Loucy (cell line): ENCODE data around the gene ATP5MC2.

Experiments
- H2AFZ ChIP-seq: fragments of 200-600 bp; sonication (generic); 2 replicates; pipeline ENCODE4 v1.6.0; 2016; ENCODE audit warnings: antibody characterized with exemption, mild to moderate bottlenecking, low read length, moderate library complexity
- H3F3A ChIP-seq: fragments of 200-600 bp; 2 replicates; pipeline ENCODE4 v1.6.0; 2016; ENCODE audit warnings: antibody characterized with exemption, low read depth, mild to moderate bottlenecking
- H3K27me3 ChIP-seq: fragments of 200-600 bp; sonication (generic); 2 replicates; pipeline ENCODE4 v1.6.1; 2014; ENCODE audit warnings: low read length, mild to moderate bottlenecking; ENCODE audit not compliant: insufficient read depth, poor library complexity, severe bottlenecking
- H3K36me3 ChIP-seq: fragments of 200-600 bp; sonication (generic); 2 replicates; pipeline ENCODE4 v1.6.1; 2016; ENCODE audit warnings: low read length; ENCODE audit not compliant: insufficient read depth
- H3K4me1 ChIP-seq: fragments of 200-600 bp; sonication (generic); 2 replicates; pipeline ENCODE4 v1.5.1; 2014; ENCODE audit warnings: low read length, mild to moderate bottlenecking; ENCODE audit not compliant: insufficient read depth, poor library complexity, severe bottlenecking
- H3K4me2 ChIP-seq: fragments of 200-600 bp; sonication (generic); 2 replicates; pipeline ENCODE4 v1.6.0; 2014; ENCODE audit warnings: antibody characterized with exemption, low read length, low read depth, mild to moderate bottlenecking; ENCODE audit not compliant: poor library complexity, severe bottlenecking
- H3K4me3 ChIP-seq: fragments of 200-600 bp; sonication (generic); 2 replicates; pipeline ENCODE4 v1.5.1; 2014; ENCODE audit warnings: low read length, mild to moderate bottlenecking, mixed read lengths; ENCODE audit not compliant: poor library complexity, severe bottlenecking
- H3K79me2 ChIP-seq: fragments of 200-600 bp; sonication (generic); 2 replicates; pipeline ENCODE4 v1.6.1; 2014; ENCODE audit warnings: low read length; ENCODE audit not compliant: insufficient read depth
- H3K9ac ChIP-seq: fragments of 200-600 bp; sonication (generic); 2 replicates; pipeline ENCODE4 v1.6.0; 2014; ENCODE audit warnings: mild to moderate bottlenecking, low read depth, low read length, moderate library complexity; ENCODE audit not compliant: poor library complexity, severe bottlenecking
- H3K9me2 ChIP-seq: fragments of 200-600 bp; sonication (generic); replicated peaks from 2 replicates; pipeline ENCODE4 v1.6.1; 2016; ENCODE audit warnings: low read depth, low read length, mixed read lengths
- H3K9me3 ChIP-seq: fragments of 200-600 bp; sonication (generic); 2 replicates; pipeline ENCODE4 v1.6.1; 2014; ENCODE audit warnings: mild to moderate bottlenecking, antibody characterized with exemption, low read length, low read depth; ENCODE audit not compliant: insufficient read depth
- H4K20me1 ChIP-seq: fragments of 200-600 bp; sonication (generic); 2 replicates; pipeline ENCODE4 v1.6.0; 2014; ENCODE audit warnings: antibody characterized with exemption, low read length, mild to moderate bottlenecking; ENCODE audit not compliant: insufficient read depth, poor library complexity, severe bottlenecking
- EZH2phosphoT487 ChIP-seq: fragments of 200-600 bp; IDR thresholded peaks from 2 replicates; pipeline ENCODE4 v1.6.1; 2018; ENCODE audit warnings: antibody characterized with exemption, mild to moderate bottlenecking, moderate library complexity, borderline replicate concordance
- TF ChIP-seq, protein P1 (sequence below): fragments of 200-600 bp; sonication (generic); conservative IDR thresholded peaks from 2 replicates; pipeline ENCODE4 v1.5.1; 2014; ENCODE audit warnings: mild to moderate bottlenecking, antibody characterized with exemption, low read length

The ATP5MC2 gene

DNA sequence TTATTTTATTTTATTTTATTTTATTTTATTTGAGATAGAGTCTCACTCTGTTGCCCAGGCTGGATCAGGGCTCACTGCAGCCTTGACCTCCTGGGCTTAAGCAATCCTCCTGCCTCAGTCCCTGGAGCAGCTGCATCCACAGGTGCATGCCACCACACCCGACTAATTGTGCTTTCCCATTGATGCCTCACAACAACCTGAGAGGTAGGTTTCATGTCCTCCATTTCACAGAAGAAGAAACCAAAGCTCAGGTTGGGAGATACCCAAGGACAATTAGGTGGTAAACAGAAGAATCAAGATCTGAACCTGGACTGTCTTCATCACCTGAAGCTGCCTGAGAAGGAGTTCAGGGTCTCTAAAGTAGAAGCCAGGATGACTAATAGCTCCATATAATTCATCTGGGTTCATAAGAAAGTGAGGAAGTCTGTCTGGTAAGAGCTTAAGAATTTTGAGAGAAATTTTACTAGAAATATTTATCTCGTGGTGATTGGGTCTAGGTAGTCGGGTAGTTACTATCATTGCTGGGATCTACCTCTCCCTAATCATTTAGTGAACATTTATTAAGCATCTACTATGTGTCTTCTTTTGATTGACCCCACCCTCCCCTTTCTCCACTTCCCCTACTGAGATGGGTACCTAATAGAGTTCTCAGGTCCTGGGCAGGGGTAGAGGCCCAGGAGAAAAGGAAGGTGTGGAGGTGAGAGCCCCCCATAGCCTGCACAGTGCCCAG lies 23.2 kb upstream of the ATP5MC2 start:
- Histone ChIP-seq H3K9me2 (no peaks in the 10 kb centered on the region), H2AFZ (no peak overlapping the region), H3K36me3 (no peaks in the 10 kb centered on the region), H3K4me1 (peaks cover 18% of the 10 kb centered on the region), H3F3A (no peaks in the 10 kb centered on the region), H3K27me3 (no peaks in the 10 kb centered on the region), H3K4me3 (no peak overlapping the region), H3K79me2 (no peaks in the 10 kb centered on the region), H3K9me3 (no peaks in the 10 kb centered on the region), H3K4me2 (no peak overlapping the region), H3K9ac (no peak overlapping the region), H4K20me1 (no peaks in the 10 kb centered on the region)
- TF ChIP-seq, protein P1, sequence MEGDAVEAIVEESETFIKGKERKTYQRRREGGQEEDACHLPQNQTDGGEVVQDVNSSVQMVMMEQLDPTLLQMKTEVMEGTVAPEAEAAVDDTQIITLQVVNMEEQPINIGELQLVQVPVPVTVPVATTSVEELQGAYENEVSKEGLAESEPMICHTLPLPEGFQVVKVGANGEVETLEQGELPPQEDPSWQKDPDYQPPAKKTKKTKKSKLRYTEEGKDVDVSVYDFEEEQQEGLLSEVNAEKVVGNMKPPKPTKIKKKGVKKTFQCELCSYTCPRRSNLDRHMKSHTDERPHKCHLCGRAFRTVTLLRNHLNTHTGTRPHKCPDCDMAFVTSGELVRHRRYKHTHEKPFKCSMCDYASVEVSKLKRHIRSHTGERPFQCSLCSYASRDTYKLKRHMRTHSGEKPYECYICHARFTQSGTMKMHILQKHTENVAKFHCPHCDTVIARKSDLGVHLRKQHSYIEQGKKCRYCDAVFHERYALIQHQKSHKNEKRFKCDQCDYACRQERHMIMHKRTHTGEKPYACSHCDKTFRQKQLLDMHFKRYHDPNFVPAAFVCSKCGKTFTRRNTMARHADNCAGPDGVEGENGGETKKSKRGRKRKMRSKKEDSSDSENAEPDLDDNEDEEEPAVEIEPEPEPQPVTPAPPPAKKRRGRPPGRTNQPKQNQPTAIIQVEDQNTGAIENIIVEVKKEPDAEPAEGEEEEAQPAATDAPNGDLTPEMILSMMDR, result no peak

GRCh38 chr12:53696655-53697331 lies 20.9 kb upstream of the ATP5MC2 start:
- Histone ChIP-seq H3F3A (no peaks in the 10 kb centered on the region), H3K4me2 (no peak overlapping the region), H3K9ac (no peak overlapping the region), H3K36me3 (no peaks in the 10 kb centered on the region), H4K20me1 (no peaks in the 10 kb centered on the region), H3K9me3 (no peaks in the 10 kb centered on the region), H3K9me2 (no peaks in the 10 kb centered on the region), H2AFZ (no peak overlapping the region), H3K4me1 (peaks cover 13% of the 10 kb centered on the region), H3K79me2 (no peaks in the 10 kb centered on the region), H3K4me3 (no peak overlapping the region), H3K27me3 (no peaks in the 10 kb centered on the region)
- no peak for TF ChIP-seq EZH2phosphoT487

DNA sequence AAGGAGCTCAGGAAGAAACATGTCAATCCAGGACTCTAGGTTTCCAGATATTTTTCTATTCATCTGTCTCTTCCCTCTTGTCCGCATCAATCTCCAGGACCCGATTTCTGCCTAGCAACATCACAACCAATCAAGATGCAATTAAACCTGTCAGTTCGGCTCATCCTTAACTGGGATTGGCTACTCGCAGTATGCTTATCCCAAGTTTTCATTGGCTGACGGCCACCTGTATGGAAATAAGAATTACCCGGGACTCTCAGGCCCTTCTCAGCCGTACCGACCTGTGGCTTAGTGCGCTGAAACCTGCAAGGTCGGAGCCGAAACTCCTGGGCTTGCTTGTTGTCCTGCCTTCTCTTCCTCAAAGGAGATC lies 20.4 kb upstream of the ATP5MC2 start:
- Histone ChIP-seq H3K36me3 (no peaks in the 10 kb centered on the region), H4K20me1 (no peaks in the 10 kb centered on the region), H3K9me2 (no peaks in the 10 kb centered on the region), H3K4me2 (peak overlapping the region; percentile 84), H2AFZ (peak overlapping the region; percentile 84; the same call in 1 of the 2 replicates), H3K4me1 (peaks cover 13% of the 10 kb centered on the region), H3K27me3 (no peaks in the 10 kb centered on the region), H3K4me3 (peak overlapping the region; percentile 71), H3K79me2 (no peaks in the 10 kb centered on the region), H3K9me3 (no peaks in the 10 kb centered on the region), H3K9ac (no peak overlapping the region), H3F3A (no peaks in the 10 kb centered on the region)
- TF ChIP-seq, protein P1, result no peak
- no peak for TF ChIP-seq EZH2phosphoT487
